K562 (cell line): ENCODE data around the gene LEPROT. TPM values are rescaled to one million over a fixed set of nuclear protein-coding genes. Genes with fewer than 3 reads are reported as not detected.

Source experiments
- CREM ChIP-seq: IDR thresholded peaks from 2 replicates; pipeline ENCODE4 v1.6.1; 2014; ENCODE audit warnings: antibody characterized with exemption, low read depth
- NR2C2 ChIP-seq, 2 experiments: fragments of 200-800 bp in 1 of 2; sonication (Bioruptor generic) in 1 of 2; sonication (generic) in 1 of 2; formaldehyde crosslinking in 1 of 2; IDR thresholded peaks; 2 replicates each; pipeline versions ENCODE4 v1.6.1 to v1.8.0; 2016 to 2022; ENCODE audit warnings: mild to moderate bottlenecking in 1 of 2, missing compliant biosample characterization in 1 of 2, missing genetic modification characterization in 1 of 2, missing genetic modification reagents in 1 of 2
- PTBP1 ChIP-seq: fragments of 200-400 bp; formaldehyde crosslinking; IDR thresholded peaks from 2 replicates; pipeline ENCODE4 v1.6.1; 2017; ENCODE audit warnings: low read depth, low read length
- RAD21 ChIP-seq, 2 experiments: fragments of 250-450 bp in 1 of 2; fragments of 450-650 bp in 1 of 2; sonication (Bioruptor Pico) in 1 of 2; formaldehyde crosslinking in 1 of 2; IDR thresholded peaks in 1 of 2; conservative IDR thresholded peaks in 1 of 2; 2 replicates each; pipeline versions ENCODE4 v1.4.0 to v1.8.0; 2020 to 2022; ENCODE audit warnings: mild to moderate bottlenecking in 2 of 2, moderate library complexity in 1 of 2
- RBM22 ChIP-seq: fragments of 200-400 bp; formaldehyde crosslinking; IDR thresholded peaks from 2 replicates; pipeline ENCODE4 v1.6.1; 2018; ENCODE audit warnings: low read length, low read depth; ENCODE audit not compliant: poor library complexity, severe bottlenecking
- RHOXF2B ChIP-seq: fragments of 250-450 bp; sonication (Bioruptor Pico); conservative IDR thresholded peaks from 2 replicates; pipeline ENCODE4 v1.5.1; 2021
- TCF3 ChIP-seq: sonication (generic); formaldehyde crosslinking; IDR thresholded peaks from 2 replicates; pipeline ENCODE4 v1.4.0; 2020; ENCODE audit warnings: mild to moderate bottlenecking, missing genetic modification reagents
- ZEB2 ChIP-seq: fragments of 450-650 bp; IDR thresholded peaks from 2 replicates; pipeline ENCODE4 v1.6.1; 2016
- polyA plus RNA-seq, 8 experiments: library from polyadenylated mRNA; depleted of rRNA in 4 of 8; stranded (reverse) in 5 of 8; unstranded in 3 of 8; fragments of >200 nt; fragmentation: Nextera tagmentation in 2 of 8; fragmentation: Illumina TruSeq in 1 of 8; extraction: Ambion mirVana in 2 of 8; extraction: Trizol in 1 of 8; gene quantifications; 2 replicates each; pipeline versions ENCODE4 v1.2.1 to v1.2.3, GENCODE V29; 2011 to 2014; ENCODE audit warnings: inconsistent platforms in 1 of 8, missing spikeins in 1 of 8
- total RNA-seq, 7 experiments: library from RNA; depleted of rRNA in 6 of 7; stranded (reverse); fragments of >200 nt in 6 of 7; fragmentation: Illumina TruSeq in 2 of 7; extraction: Trizol in 2 of 7; gene quantifications; 2 replicates each; pipeline versions ENCODE4 v1.2.1 to v1.2.3, GENCODE V29; 2011 to 2021; ENCODE audit warnings: low replicate concordance in 1 of 7
- TF ChIP-seq, protein P1 (sequence below): sonication (generic); formaldehyde crosslinking; IDR thresholded peaks from 2 replicates; pipeline ENCODE4 v1.8.0; 2022; ENCODE audit warnings: missing genetic modification reagents, mild to moderate bottlenecking, moderate library complexity, borderline replicate concordance
- TF ChIP-seq, protein P2 (sequence below): fragments of 450-650 bp; IDR thresholded peaks from 2 replicates; pipeline ENCODE4 v1.6.1; 2016; ENCODE audit warnings: antibody characterized with exemption
- TF ChIP-seq, protein P3 (sequence below): fragments of 200-800 bp; sonication (Bioruptor generic); IDR thresholded peaks from 2 replicates; pipeline ENCODE4 v1.6.1; 2017; ENCODE audit warnings: missing genetic modification characterization, missing compliant biosample characterization
- TF ChIP-seq, protein P4 (sequence below): sonication (generic); formaldehyde crosslinking; IDR thresholded peaks from 2 replicates; pipeline ENCODE4 v1.8.0; 2023; ENCODE audit warnings: mild to moderate bottlenecking, missing genetic modification reagents
- TF ChIP-seq, protein P5 (sequence below): sonication (generic); formaldehyde crosslinking; IDR thresholded peaks from 2 replicates; pipeline ENCODE4 v1.8.1; 2023; ENCODE audit warnings: mild to moderate bottlenecking, missing genetic modification reagents

Gene LEPROT
- total and polyA plus RNA-seq, 9 of the 15 experiments (the other 6 are each of a cell fraction or from before 2014, with no cell fraction given), result 28.1 to 97.5 (median 45.8) TPM

DNA sequence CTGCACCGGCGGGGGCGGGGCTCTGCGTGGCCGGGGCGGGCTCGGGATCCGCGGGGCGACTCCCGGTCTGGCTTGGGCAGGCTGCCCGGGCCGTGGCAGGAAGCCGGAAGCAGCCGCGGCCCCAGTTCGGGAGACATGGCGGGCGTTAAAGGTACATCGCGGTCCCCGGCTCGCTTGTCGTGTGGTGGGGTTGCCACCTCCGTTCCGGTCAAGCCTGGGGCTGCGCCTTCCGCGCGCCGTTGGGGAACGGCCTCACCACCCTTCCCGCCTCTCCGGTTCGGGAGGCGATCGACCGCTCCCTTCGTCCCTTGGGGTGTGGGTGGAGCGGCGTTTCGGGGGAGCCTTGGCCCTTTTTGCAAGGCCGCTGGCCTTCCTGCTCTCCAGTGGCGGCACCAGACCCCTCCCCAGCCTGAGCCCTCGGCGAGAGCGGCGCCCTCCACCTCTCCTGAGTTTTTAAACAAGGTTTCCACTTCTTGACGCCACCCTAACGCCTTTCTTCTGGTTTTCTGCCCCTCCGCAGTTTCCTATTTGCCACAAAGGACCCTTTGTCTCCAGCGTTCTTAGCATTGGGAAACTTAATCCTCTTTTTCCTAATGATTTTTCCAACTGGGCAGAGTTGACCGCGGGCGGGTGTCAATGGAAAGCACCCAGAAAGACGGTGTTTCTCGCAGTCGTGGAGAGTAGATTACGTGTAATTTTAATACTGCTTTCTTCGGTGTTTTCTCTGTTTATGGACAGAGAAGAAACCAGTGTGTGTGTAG, at the start of gene LEPROT, which contains the start of gene LEPR (continued):
- TF ChIP-seq, protein P1, sequence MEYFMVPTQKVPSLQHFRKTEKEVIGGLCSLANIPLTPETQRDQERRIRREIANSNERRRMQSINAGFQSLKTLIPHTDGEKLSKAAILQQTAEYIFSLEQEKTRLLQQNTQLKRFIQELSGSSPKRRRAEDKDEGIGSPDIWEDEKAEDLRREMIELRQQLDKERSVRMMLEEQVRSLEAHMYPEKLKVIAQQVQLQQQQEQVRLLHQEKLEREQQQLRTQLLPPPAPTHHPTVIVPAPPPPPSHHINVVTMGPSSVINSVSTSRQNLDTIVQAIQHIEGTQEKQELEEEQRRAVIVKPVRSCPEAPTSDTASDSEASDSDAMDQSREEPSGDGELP (CRISPR knock-in tag), result no peak; the same call in 1 of the 2 replicates
- TF ChIP-seq ZEB2 (peak; percentile 51; the same call in 1 of the 2 replicates), RAD21 (CRISPR knock-in tag; conservative IDR thresholded peaks at IDR 0.05 in 1 of 2, IDR thresholded peaks at IDR 0.05 in 1 of 2) (no peak), RBM22 (peak; percentile 97), NR2C2 (CRISPR knock-in tag; IDR thresholded peaks at IDR 0.05) (0 out of 2 replicates have a peak, but pooled peaks have one; percentile 16), NR2C2 (tag; IDR thresholded peaks at IDR 0.05) (no peak), RHOXF2B (CRISPR knock-in tag) (no peak), TCF3 (CRISPR knock-in tag) (no peak), PTBP1 (no peak), CREM (peak; percentile 56)
- TF ChIP-seq, protein P2, sequence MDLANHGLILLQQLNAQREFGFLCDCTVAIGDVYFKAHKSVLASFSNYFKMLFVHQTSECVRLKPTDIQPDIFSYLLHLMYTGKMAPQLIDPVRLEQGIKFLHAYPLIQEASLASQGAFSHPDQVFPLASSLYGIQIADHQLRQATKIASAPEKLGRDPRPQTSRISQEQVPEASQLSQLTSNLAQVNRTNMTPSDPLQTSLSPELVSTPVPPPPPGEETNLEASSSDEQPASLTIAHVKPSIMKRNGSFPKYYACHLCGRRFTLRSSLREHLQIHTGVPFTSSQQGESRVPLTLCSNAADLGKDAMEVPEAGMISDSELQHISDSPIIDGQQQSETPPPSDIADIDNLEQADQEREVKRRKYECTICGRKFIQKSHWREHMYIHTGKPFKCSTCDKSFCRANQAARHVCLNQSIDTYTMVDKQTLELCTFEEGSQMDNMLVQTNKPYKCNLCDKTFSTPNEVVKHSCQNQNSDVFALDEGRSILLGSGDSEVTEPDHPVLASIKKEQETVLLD, result peak; percentile 86
- TF ChIP-seq, protein P3, sequence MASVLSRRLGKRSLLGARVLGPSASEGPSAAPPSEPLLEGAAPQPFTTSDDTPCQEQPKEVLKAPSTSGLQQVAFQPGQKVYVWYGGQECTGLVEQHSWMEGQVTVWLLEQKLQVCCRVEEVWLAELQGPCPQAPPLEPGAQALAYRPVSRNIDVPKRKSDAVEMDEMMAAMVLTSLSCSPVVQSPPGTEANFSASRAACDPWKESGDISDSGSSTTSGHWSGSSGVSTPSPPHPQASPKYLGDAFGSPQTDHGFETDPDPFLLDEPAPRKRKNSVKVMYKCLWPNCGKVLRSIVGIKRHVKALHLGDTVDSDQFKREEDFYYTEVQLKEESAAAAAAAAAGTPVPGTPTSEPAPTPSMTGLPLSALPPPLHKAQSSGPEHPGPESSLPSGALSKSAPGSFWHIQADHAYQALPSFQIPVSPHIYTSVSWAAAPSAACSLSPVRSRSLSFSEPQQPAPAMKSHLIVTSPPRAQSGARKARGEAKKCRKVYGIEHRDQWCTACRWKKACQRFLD (CRISPR knock-in tag), result no peak
- TF ChIP-seq, protein P4, sequence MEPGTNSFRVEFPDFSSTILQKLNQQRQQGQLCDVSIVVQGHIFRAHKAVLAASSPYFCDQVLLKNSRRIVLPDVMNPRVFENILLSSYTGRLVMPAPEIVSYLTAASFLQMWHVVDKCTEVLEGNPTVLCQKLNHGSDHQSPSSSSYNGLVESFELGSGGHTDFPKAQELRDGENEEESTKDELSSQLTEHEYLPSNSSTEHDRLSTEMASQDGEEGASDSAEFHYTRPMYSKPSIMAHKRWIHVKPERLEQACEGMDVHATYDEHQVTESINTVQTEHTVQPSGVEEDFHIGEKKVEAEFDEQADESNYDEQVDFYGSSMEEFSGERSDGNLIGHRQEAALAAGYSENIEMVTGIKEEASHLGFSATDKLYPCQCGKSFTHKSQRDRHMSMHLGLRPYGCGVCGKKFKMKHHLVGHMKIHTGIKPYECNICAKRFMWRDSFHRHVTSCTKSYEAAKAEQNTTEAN (CRISPR knock-in tag), result no peak
- TF ChIP-seq, protein P5, sequence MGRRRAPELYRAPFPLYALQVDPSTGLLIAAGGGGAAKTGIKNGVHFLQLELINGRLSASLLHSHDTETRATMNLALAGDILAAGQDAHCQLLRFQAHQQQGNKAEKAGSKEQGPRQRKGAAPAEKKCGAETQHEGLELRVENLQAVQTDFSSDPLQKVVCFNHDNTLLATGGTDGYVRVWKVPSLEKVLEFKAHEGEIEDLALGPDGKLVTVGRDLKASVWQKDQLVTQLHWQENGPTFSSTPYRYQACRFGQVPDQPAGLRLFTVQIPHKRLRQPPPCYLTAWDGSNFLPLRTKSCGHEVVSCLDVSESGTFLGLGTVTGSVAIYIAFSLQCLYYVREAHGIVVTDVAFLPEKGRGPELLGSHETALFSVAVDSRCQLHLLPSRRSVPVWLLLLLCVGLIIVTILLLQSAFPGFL (CRISPR knock-in tag), result 0 out of 2 replicates have a peak, but pooled peaks have one; percentile 17
